GM12891 (cell line): ENCODE data around the gene NGEF.

Source experiments
- DNase-seq: peaks from one replicate; pipeline ENCODE4 v3.0.0; 2011; ENCODE audit warnings: low spot score; ENCODE audit not compliant: insufficient read length
- FAIRE-seq: peaks from 2 replicates; lab custom pipeline; 2011; peaks lifted over from hg19 to GRCh38; lab: Jason Lieb, UNC
- PAX5 ChIP-seq: IDR thresholded peaks from 2 replicates; pipeline ENCODE4 v1.6.1; 2011; ENCODE audit warnings: low read length, moderate library complexity, mild to moderate bottlenecking; ENCODE audit not compliant: insufficient read depth, severe bottlenecking
- POLR2A ChIP-seq: IDR thresholded peaks from 2 replicates; pipeline ENCODE4 v1.6.1; 2011; ENCODE audit warnings: low read depth, low read length, control low read depth
- POLR2AphosphoS5 ChIP-seq: IDR thresholded peaks from 2 replicates; pipeline ENCODE4 v1.6.1; 2011; ENCODE audit warnings: low read depth, low read length, control low read depth
- POU2F2 ChIP-seq: IDR thresholded peaks from 2 replicates; pipeline ENCODE4 v1.6.1; 2011; ENCODE audit warnings: low read depth, mild to moderate bottlenecking, control low read depth, low read length, moderate library complexity
- SPI1 ChIP-seq: IDR thresholded peaks from 2 replicates; pipeline ENCODE4 v1.6.1; 2011; ENCODE audit warnings: low read depth, low read length, control low read depth
- TAF1 ChIP-seq: IDR thresholded peaks from 2 replicates; pipeline ENCODE4 v1.6.1; 2011; ENCODE audit warnings: low read depth, low read length, control low read depth

Gene NGEF

DNA sequence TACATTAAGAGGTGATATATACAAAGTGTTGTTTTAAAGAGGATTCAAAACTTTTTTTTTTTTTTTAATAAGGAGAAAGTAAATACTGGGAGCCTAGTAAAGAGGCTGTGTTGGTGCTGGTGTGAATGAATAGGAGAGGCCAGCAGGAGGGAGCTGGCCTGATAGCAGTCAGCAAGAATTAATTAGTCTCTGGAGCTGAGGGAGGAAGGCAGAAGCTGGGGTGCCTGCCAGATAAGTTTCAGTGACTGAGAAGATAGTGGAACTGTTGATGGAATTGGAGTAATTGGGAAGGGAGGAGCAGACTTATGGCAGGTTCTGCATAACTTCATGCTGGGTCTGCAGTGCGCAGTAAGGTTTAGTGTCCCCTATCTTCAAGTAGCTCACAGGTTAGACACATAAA, 179.2 kb downstream of the NGEF start:
- FAIRE-seq: no peak
- TF ChIP-seq POLR2AphosphoS5 (no peak), PAX5 (no peak), SPI1 (no peak), TAF1 (no peak), POU2F2 (no peak)

GRCh38 chr2:232831496-232831895, 181.6 kb downstream of the NGEF start:
- FAIRE-seq (no peak), DNase-seq (no peak)
- TF ChIP-seq SPI1 (no peak), TAF1 (no peak), POLR2A (no peak)

More for the DNA sequence above, 179.2 kb downstream of the NGEF start:
- no peak for DNase-seq

GRCh38 chr2:232829988-232830387, 183.1 kb downstream of the NGEF start:
- FAIRE-seq: no peak

More at GRCh38 chr2:232829988-232830387, 183.1 kb downstream of the NGEF start:
- no peak for DNase-seq
- TF ChIP-seq TAF1 (no peak), POU2F2 (no peak), POLR2A (no peak), PAX5 (no peak), POLR2AphosphoS5 (no peak), SPI1 (no peak)
